GM18867 (cell line): Measurements from ENCODE around the gene CHST15.
"Not testable (repeated sequence)": the region's sequence is repeated elsewhere in the genome, so short reads cannot be mapped to it uniquely, and the experiment has no call there.

ENCODE experiments used
- ATAC-seq: cut with Tn5 transposase; IDR thresholded peaks from one replicate; pipeline ENCODE4 v1.9.1; 2021; ENCODE audit warnings: mild to moderate bottlenecking, moderate library complexity; ENCODE audit not compliant: unreplicated experiment

The CHST15 gene

GRCh38 chr10:124100124-124100523 lies 6.7 kb upstream of the CHST15 start:
- ATAC-seq, result no peak

- ATAC-seq, result no peak
These were observed 6.2 kb upstream of the CHST15 start for GRCh38 chr10:124099604-124100003.

GRCh38 chr10:124098575-124098974 lies 5.2 kb upstream of the CHST15 start:
- ATAC-seq, result no peak

GRCh38 chr10:124097883-124098282 lies 4.5 kb upstream of the CHST15 start:
- ATAC-seq, result no peak

GRCh38 chr10:124096494-124096893 lies 3.1 kb upstream of the CHST15 start:
- ATAC-seq, result no peak

- not testable (repeated sequence) for ATAC-seq
These were observed 2.4 kb upstream of the CHST15 start for GRCh38 chr10:124095801-124096200.

GRCh38 chr10:124095096-124095495 lies 1.7 kb upstream of the CHST15 start:
- ATAC-seq, result no peak

GRCh38 chr10:124094419-124094785 lies 1.0 kb upstream of the CHST15 start:
- no peak for ATAC-seq

GRCh38 chr10:124093774-124094418 lies 498 bp upstream of the CHST15 start:
- ATAC-seq, result not testable (repeated sequence)

- ATAC-seq, result no peak
These were observed 1.0 kb downstream of the CHST15 start for GRCh38 chr10:124092250-124092859.

GRCh38 chr10:124091646-124092249 lies 1.6 kb downstream of the CHST15 start:
- no peak for ATAC-seq

- no peak for ATAC-seq
These were observed 2.7 kb downstream of the CHST15 start for GRCh38 chr10:124090601-124091209.

- no peak for ATAC-seq
These were observed 3.5 kb downstream of the CHST15 start for GRCh38 chr10:124089859-124090258.

- ATAC-seq, result no peak
These were observed 4.5 kb downstream of the CHST15 start for GRCh38 chr10:124088915-124089314.

- no peak for ATAC-seq
These were observed 5.4 kb downstream of the CHST15 start for GRCh38 chr10:124087672-124088634.

- no peak for ATAC-seq
These were observed 6.4 kb downstream of the CHST15 start for GRCh38 chr10:124086787-124087671.

- no peak for ATAC-seq
These were observed 7.2 kb downstream of the CHST15 start for GRCh38 chr10:124086097-124086710.

GRCh38 chr10:124085680-124086079 lies 7.7 kb downstream of the CHST15 start:
- no peak for ATAC-seq

- ATAC-seq, result no peak
These were observed 8.7 kb downstream of the CHST15 start for GRCh38 chr10:124084708-124085107.
